ENCODE results near the gene LONP1. TPM values are rescaled to one million over a fixed set of nuclear protein-coding genes. Genes with fewer than 3 reads are reported as not detected.

LONP1 gene
- total and polyA plus RNA-seq, 12 donors = 177 to 523 (median 373) TPM

- Histone ChIP-seq H3K4me1 (replicated peaks in 1 of 2) (peaks cover 13% of the 10 kb centered on the region in 2 donors), H3K36me3 (replicated peaks in 1 of 2) (no peaks in the 10 kb centered on the region), H3K27me3 (no peaks in the 10 kb centered on the region), H3K9me3 (replicated peaks in 1 of 3) (no peaks in the 10 kb centered on the region), H3K4me3 (no peak overlapping the region), H3K27ac (no peak overlapping the region)
- peak in 3 of 7 donors; percentile 22 to 32 (median 25) for DNase-seq
- no peak for TF ChIP-seq POLR2A (IDR thresholded peaks at IDR 0.05)
- no peak for TF ChIP-seq CTCF (IDR thresholded peaks at IDR 0.05)
- intact Hi-C loops (cut with DNase I) = loop anchor here (5.0 kb wide), 2 partner anchors 51 to 591 kb away; no protein-coding TSS in a partner anchor
- 85 to 88% (median 86%) methylated on average over 7 to 22 of the region's 22 CpGs for WGBS, 4 donors
Measured at GRCh38 chr19:5678071-5678718, 41.8 kb downstream of the LONP1 start.

- no peaks in the 10 kb centered on the region for H3K27me3 ChIP-seq
- H3K4me3 ChIP-seq = no peak overlapping the region
- H3K9me3 ChIP-seq (replicated peaks in 1 of 3) = no peaks in the 10 kb centered on the region
- intact Hi-C loops (cut with DNase I) = loop anchor here (5.0 kb wide), 2 partner anchors 50 to 590 kb away; no protein-coding TSS in a partner anchor
- H3K27ac ChIP-seq = no peak overlapping the region
- TF ChIP-seq POLR2A (IDR thresholded peaks at IDR 0.05) (no peak), CTCF (IDR thresholded peaks at IDR 0.05) (no peak)
- peaks cover 13% of the 10 kb centered on the region in 2 donors for H3K4me1 ChIP-seq (replicated peaks in 1 of 2)
- no peaks in the 10 kb centered on the region for H3K36me3 ChIP-seq (replicated peaks in 1 of 2)
- DNase-seq = peak in 2 of 7 donors; percentile 14 to 25
- whole genome bisulfite sequencing, 4 donors = 83 to 89% (median 87%) methylated on average over 5 to 9 of the region's 9 CpGs
Measured at GRCh38 chr19:5677580-5677979, 42.4 kb downstream of the LONP1 start.

- TF ChIP-seq POLR2A (IDR thresholded peaks at IDR 0.05) (no peak), CTCF (IDR thresholded peaks at IDR 0.05) (no peak)
- 89 to 95% (median 94%) methylated on average over 3 to 10 of the region's 10 CpGs for WGBS, 4 donors
Measured at GRCh38 chr19:5677136-5677535, 42.8 kb downstream of the LONP1 start.

GRCh38 chr19:5676772-5677105, 43.2 kb downstream of the LONP1 start:
- DNase-seq = peak in 1 of 7 donors; percentile 21
- H3K27me3 ChIP-seq = no peaks in the 10 kb centered on the region
- H3K9me3 ChIP-seq (replicated peaks in 1 of 3) = no peaks in the 10 kb centered on the region
- TF ChIP-seq POLR2A (IDR thresholded peaks at IDR 0.05) (no peak), CTCF (IDR thresholded peaks at IDR 0.05) (no peak)
- no peak overlapping the region for H3K4me3 ChIP-seq
- no peaks in the 10 kb centered on the region for H3K36me3 ChIP-seq (replicated peaks in 1 of 2)
- H3K27ac ChIP-seq = no peak overlapping the region
- WGBS, 4 donors = 68 to 75% (median 73%) methylated on average over 4 to 13 of the region's 13 CpGs; no CpG with 5 or more reads in 1 of the 4 donors
- peaks cover 13% of the 10 kb centered on the region in 2 donors for H3K4me1 ChIP-seq (replicated peaks in 1 of 2)
- intact Hi-C loops (cut with DNase I) = loop anchor here (5.0 kb wide), 2 partner anchors 49 to 589 kb away; no protein-coding TSS in a partner anchor

More at GRCh38 chr19:5677136-5677535, 42.8 kb downstream of the LONP1 start:
- peak in 3 of 7 donors; percentile 18 to 25 (median 21) for DNase-seq
- H3K4me3 ChIP-seq = no peak overlapping the region
- H3K27me3 ChIP-seq = no peaks in the 10 kb centered on the region
- peaks cover 13% of the 10 kb centered on the region in 2 donors for H3K4me1 ChIP-seq (replicated peaks in 1 of 2)
- no peak overlapping the region for H3K27ac ChIP-seq
- no peaks in the 10 kb centered on the region for H3K9me3 ChIP-seq (replicated peaks in 1 of 3)
- intact Hi-C loops (cut with DNase I) = loop anchor here (5.0 kb wide), 2 partner anchors 50 to 590 kb away; no protein-coding TSS in a partner anchor
- no peaks in the 10 kb centered on the region for H3K36me3 ChIP-seq (replicated peaks in 1 of 2)
